Thoracic aorta (tissue), 2 donors: Measurements from ENCODE around the gene SEPHS1. TPM values are rescaled to one million over a fixed set of nuclear protein-coding genes. Genes with fewer than 3 reads are reported as not detected.

Experiments
- ATAC-seq: fragments of 150-250 bp; one replicate; pipeline ENCODE4 v1.8.0; 2017; ENCODE audit warnings: low read depth; ENCODE audit not compliant: insufficient number of reproducible peaks, low FRiP score
- DNase-seq: peaks from one replicate; pipeline ENCODE4 v3.0.0-alpha.2; 2020; ENCODE audit warnings: low spot score
- H3K27ac ChIP-seq, 2 donors: fragments of 200-600 bp; sonication (generic); 1 replicate in 1 of 2; 2 replicates in 1 of 2; pipeline ENCODE4 v1.5.1; 2016; ENCODE audit warnings: mild to moderate bottlenecking in 2 of 2, moderate library complexity in 2 of 2
- H3K27me3 ChIP-seq: fragments of 200-600 bp; sonication (generic); replicated peaks from 2 replicates; pipeline ENCODE4 v1.6.0; 2016; ENCODE audit warnings: mild to moderate bottlenecking; ENCODE audit not compliant: insufficient read depth
- H3K36me3 ChIP-seq: fragments of 200-600 bp; sonication (generic); one replicate; pipeline ENCODE4 v1.5.1; 2016
- H3K4me1 ChIP-seq, 2 donors: fragments of 200-600 bp; sonication (generic); 1 replicate in 1 of 2; 2 replicates in 1 of 2; pipeline versions ENCODE4 v1.5.1 to v1.6.0; 2016; ENCODE audit warnings: low read depth in 2 of 2, mild to moderate bottlenecking in 1 of 2; ENCODE audit not compliant: control insufficient read depth in 1 of 2
- H3K4me3 ChIP-seq: fragments of 200-600 bp; sonication (generic); 2 replicates; pipeline ENCODE4 v1.5.1; 2016; ENCODE audit warnings: mild to moderate bottlenecking
- H3K9me3 ChIP-seq: fragments of 200-600 bp; sonication (generic); 2 replicates; pipeline ENCODE4 v1.5.1; 2016
- total RNA-seq, 2 donors: library from RNA; depleted of rRNA; stranded (reverse); fragments of >200 nt; gene quantifications; one replicate each; pipeline versions ENCODE4 v1.1.0 to v1.2.3, GENCODE V29; 2016
- TF ChIP-seq, protein P1 (sequence below): fragments of 200-600 bp; sonication (generic); IDR thresholded peaks from one replicate; pipeline ENCODE4 v1.5.1; 2019; ENCODE audit warnings: antibody characterized with exemption

The SEPHS1 gene
- total RNA-seq, 2 donors from 2014 or later: 24.8 to 68.6 TPM

DNA sequence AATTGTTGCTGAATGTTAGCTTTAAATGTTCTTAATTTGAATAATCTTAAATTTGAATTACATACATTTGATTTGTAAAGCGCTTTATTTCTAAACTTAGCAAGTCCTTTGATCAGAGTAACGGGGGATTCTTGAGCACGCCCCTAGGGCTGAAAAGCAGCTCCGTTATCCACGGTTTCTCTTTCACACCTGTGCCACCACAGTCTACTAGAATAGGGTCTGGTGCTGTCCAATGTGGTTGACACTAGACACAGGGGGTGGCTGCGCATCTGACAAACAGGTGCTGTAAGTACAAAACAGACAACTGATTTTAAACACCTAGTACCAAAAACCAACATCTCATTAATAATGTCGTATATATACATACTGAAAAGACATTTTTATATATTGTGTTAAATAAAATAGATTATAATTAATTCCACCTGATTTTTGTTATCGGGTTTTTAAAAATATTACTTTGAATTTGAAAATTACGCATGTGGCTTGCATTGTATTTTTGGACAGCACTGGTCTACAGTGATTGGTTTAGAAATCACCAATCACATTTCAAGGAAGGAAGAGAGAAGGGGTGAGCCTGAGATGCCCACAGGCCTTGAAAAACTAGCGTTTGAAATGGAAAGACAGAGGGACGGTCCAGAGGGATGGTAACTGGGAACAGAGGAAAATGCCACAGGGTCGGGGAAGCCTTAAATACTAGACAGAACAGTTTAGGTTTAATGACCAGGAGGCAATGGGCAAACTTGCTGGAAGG, 7.3 kb downstream of the SEPHS1 start:
- ATAC-seq (no peak), DNase-seq (no peak)
- Histone ChIP-seq H3K4me3 (no peak overlapping the region), H3K4me1 (peaks cover 6 to 20% of the 10 kb centered on the region in 2 donors), H3K27ac (no peak overlapping the region), H3K9me3 (no peaks in the 10 kb centered on the region), H3K27me3 (no peaks in the 10 kb centered on the region), H3K36me3 (no peaks in the 10 kb centered on the region)
- TF ChIP-seq, protein P1, sequence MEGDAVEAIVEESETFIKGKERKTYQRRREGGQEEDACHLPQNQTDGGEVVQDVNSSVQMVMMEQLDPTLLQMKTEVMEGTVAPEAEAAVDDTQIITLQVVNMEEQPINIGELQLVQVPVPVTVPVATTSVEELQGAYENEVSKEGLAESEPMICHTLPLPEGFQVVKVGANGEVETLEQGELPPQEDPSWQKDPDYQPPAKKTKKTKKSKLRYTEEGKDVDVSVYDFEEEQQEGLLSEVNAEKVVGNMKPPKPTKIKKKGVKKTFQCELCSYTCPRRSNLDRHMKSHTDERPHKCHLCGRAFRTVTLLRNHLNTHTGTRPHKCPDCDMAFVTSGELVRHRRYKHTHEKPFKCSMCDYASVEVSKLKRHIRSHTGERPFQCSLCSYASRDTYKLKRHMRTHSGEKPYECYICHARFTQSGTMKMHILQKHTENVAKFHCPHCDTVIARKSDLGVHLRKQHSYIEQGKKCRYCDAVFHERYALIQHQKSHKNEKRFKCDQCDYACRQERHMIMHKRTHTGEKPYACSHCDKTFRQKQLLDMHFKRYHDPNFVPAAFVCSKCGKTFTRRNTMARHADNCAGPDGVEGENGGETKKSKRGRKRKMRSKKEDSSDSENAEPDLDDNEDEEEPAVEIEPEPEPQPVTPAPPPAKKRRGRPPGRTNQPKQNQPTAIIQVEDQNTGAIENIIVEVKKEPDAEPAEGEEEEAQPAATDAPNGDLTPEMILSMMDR: no peak

GRCh38 chr10:13340068-13340467, 8.0 kb downstream of the SEPHS1 start:
- Histone ChIP-seq H3K4me1 (peaks cover 0 to 13% of the 10 kb centered on the region in 2 donors), H3K36me3 (peaks cover 4% of the 10 kb centered on the region), H3K9me3 (no peaks in the 10 kb centered on the region), H3K27ac (no peak overlapping the region), H3K4me3 (no peak overlapping the region), H3K27me3 (no peaks in the 10 kb centered on the region)
- TF ChIP-seq, protein P1: no peak
- ATAC-seq (no peak), DNase-seq (no peak)

- Histone ChIP-seq H3K36me3 (peaks cover 10% of the 10 kb centered on the region), H3K4me1 (peaks cover 0 to 10% of the 10 kb centered on the region in 2 donors), H3K27ac (no peak overlapping the region), H3K4me3 (no peak overlapping the region), H3K9me3 (no peaks in the 10 kb centered on the region), H3K27me3 (no peaks in the 10 kb centered on the region)
- ATAC-seq: no peak
- no peak for DNase-seq
- TF ChIP-seq, protein P1: no peak
Measured at GRCh38 chr10:13338390-13339110, 9.5 kb downstream of the SEPHS1 start.

DNA sequence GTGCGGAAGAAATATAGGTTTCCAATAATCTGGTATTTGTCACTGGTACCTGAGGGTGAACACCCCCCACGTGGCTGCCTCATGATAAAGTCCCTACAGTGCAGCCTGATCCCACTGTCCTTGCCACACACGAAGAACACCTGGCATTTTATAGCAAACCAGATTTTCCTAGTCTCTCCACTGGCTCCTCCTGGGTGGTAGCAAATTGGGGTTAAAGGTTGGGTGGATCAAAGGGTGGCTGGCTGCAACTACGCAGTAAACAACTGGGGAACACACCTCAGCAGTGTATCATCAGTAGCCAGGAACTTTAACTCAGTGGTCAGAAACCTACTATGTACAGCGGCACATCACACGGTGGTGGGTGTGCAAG, 10.3 kb downstream of the SEPHS1 start:
- no peak for ATAC-seq
- TF ChIP-seq, protein P1: no peak
- Histone ChIP-seq H3K36me3 (peaks cover 11% of the 10 kb centered on the region), H3K27ac (no peak overlapping the region), H3K9me3 (no peaks in the 10 kb centered on the region), H3K27me3 (no peaks in the 10 kb centered on the region), H3K4me3 (no peak overlapping the region), H3K4me1 (peaks cover 0 to 4% of the 10 kb centered on the region in 2 donors)
- no peak for DNase-seq

GRCh38 chr10:13337128-13337826, 10.8 kb downstream of the SEPHS1 start:
- Histone ChIP-seq H3K27ac (no peak overlapping the region), H3K27me3 (no peaks in the 10 kb centered on the region), H3K36me3 (peaks cover 16% of the 10 kb centered on the region), H3K9me3 (no peaks in the 10 kb centered on the region), H3K4me1 (no peaks in the 10 kb centered on the region), H3K4me3 (no peak overlapping the region)
- TF ChIP-seq, protein P1: no peak
- DNase-seq (no peak), ATAC-seq (no peak)
